Measurements from ENCODE around the gene BMERB1.

GRCh38 chr16:15524966-15525365 is 90.6 kb downstream of the BMERB1 start:
- TF ChIP-seq CTCF (IDR thresholded peaks at IDR 0.05) (no peak), FOXP4 (CRISPR knock-in tag; IDR thresholded peaks at IDR 0.05) (no peak)
